Hepatocyte (in vitro differentiated cells): Measurements from ENCODE around the gene LRRC38.

ENCODE experiments used
- EZH2 ChIP-seq: fragments of 200-600 bp; sonication (generic); IDR thresholded peaks from 2 replicates; pipeline ENCODE4 v1.6.1; 2016; ENCODE audit warnings: antibody characterized with exemption, mild to moderate bottlenecking, borderline replicate concordance
- EZH2phosphoT487 ChIP-seq: fragments of 200-600 bp; sonication (generic); IDR thresholded peaks from one replicate; pipeline ENCODE4 v1.6.1; 2018; ENCODE audit warnings: antibody characterized with exemption, mild to moderate bottlenecking, low read depth, moderate library complexity; ENCODE audit not compliant: unreplicated experiment, severe bottlenecking
- TF ChIP-seq, protein P1 (sequence below): fragments of 200-600 bp; sonication (generic); IDR thresholded peaks from 2 replicates; pipeline ENCODE4 v1.5.1; 2016; ENCODE audit warnings: antibody characterized with exemption, mild to moderate bottlenecking; ENCODE audit not compliant: poor library complexity

GRCh38 chr1:13465515-13465914 lies 48.3 kb downstream of the LRRC38 start:
- TF ChIP-seq, protein P1, sequence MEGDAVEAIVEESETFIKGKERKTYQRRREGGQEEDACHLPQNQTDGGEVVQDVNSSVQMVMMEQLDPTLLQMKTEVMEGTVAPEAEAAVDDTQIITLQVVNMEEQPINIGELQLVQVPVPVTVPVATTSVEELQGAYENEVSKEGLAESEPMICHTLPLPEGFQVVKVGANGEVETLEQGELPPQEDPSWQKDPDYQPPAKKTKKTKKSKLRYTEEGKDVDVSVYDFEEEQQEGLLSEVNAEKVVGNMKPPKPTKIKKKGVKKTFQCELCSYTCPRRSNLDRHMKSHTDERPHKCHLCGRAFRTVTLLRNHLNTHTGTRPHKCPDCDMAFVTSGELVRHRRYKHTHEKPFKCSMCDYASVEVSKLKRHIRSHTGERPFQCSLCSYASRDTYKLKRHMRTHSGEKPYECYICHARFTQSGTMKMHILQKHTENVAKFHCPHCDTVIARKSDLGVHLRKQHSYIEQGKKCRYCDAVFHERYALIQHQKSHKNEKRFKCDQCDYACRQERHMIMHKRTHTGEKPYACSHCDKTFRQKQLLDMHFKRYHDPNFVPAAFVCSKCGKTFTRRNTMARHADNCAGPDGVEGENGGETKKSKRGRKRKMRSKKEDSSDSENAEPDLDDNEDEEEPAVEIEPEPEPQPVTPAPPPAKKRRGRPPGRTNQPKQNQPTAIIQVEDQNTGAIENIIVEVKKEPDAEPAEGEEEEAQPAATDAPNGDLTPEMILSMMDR, result no peak
- TF ChIP-seq EZH2 (no peak), EZH2phosphoT487 (no peak)
